ENCODE results near the gene AGAP1. TPM values are rescaled to one million over a fixed set of nuclear protein-coding genes. Genes with fewer than 3 reads are reported as not detected.

Gene AGAP1
- total and polyA plus RNA-seq, 8 donors = 5.0 to 27.6 (median 17.4) TPM

DNA sequence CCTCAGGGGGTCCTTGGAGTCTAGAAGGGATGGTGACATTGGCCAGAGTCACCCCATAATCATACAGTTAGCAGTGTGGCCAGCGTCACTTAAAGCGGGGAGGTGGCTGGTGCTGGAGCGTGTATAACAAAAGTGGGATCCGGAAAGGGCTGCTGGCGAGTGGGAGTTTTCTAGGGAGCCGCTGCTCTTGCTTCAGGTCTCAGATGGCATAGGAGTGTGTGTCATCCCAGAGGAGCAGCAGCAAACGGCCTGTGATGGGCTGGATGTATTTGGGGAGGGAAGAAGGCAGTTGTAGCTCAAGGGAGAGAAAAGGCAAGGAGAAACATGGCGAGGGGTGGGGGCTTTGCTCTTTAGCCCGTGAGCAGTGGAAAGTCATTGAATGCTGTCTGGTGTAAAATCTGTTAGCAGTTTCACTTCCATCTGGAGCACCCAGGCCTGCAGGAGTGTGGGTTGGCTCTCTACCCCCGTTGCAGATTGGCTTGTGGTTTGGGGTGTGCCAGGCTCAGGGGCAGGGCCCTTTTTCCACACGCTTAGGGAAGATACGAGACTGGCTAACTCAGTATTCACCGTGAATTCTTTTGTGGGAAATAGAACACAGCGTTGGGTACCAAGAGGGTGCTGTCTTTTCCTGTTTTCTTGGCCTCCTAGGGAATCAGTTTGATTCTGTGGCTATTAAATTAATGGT, 120.5 kb downstream of the AGAP1 start:
- Histone ChIP-seq H3K36me3 (no peaks in the 10 kb centered on the region), H3K27me3 (no peaks in the 10 kb centered on the region), H3K4me3 (no peak overlapping the region), H3K4me1 (peaks cover 0 to 3% (median 0%) of the 10 kb centered on the region in 3 donors), H3K9me3 (no peaks in the 10 kb centered on the region), H3K27ac (no peak overlapping the region)
- 92 to 95% methylated on average over 14 of the region's 14 CpGs for WGBS, 2 donors
- ATAC-seq (peak in 3 of 4 donors; percentile 25 to 38 (median 28)), DNase-seq (no peak), FAIRE-seq (no peak)
- intact Hi-C loops (cut with DNase I) = no loop called here
- TF ChIP-seq, protein P1, sequence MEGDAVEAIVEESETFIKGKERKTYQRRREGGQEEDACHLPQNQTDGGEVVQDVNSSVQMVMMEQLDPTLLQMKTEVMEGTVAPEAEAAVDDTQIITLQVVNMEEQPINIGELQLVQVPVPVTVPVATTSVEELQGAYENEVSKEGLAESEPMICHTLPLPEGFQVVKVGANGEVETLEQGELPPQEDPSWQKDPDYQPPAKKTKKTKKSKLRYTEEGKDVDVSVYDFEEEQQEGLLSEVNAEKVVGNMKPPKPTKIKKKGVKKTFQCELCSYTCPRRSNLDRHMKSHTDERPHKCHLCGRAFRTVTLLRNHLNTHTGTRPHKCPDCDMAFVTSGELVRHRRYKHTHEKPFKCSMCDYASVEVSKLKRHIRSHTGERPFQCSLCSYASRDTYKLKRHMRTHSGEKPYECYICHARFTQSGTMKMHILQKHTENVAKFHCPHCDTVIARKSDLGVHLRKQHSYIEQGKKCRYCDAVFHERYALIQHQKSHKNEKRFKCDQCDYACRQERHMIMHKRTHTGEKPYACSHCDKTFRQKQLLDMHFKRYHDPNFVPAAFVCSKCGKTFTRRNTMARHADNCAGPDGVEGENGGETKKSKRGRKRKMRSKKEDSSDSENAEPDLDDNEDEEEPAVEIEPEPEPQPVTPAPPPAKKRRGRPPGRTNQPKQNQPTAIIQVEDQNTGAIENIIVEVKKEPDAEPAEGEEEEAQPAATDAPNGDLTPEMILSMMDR (IDR thresholded peaks at IDR 0.05) = no peak

DNA sequence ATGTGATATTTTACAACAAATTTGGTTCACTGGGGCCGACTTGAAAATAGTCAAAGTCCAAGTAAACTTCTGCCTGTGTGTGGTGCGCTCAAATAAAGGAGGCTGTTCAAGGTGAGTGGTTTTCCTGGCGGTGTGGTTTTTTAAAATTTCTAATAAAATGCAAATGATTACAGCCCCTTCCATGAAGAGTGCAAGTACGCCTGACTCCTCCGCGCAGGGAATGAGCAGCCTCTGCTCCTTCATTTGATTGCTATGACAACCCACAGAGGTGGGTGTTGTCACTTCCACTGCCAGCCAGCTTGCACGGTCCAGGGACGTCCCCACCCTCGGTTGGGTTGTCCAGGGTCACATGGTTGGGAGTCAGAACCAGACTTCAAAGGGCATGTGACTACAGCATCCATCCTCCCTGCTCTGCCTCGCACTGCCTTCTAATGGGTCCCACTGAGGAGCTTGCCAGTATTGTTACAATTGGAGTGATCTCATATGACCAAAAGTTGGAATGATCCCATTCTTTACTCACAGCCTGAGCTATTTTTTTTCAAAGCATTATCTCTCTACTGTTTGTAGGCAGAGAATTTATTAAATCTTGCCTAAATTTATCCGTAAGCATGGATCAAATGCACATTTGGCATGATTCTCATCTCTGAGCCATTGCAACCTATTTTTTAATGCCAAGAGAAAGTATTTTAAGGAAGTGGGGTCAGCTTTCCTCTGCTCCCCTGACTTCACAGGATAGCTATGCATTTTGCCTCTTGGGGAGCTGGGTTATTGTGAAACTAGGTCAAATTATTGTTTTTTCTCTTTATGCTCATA, 121.3 kb downstream of the AGAP1 start:
- Histone ChIP-seq H3K4me1 (peaks cover 0 to 3% (median 0%) of the 10 kb centered on the region in 3 donors), H3K27ac (no peak overlapping the region), H3K27me3 (no peaks in the 10 kb centered on the region), H3K9me3 (no peaks in the 10 kb centered on the region), H3K4me3 (no peak overlapping the region), H3K36me3 (no peaks in the 10 kb centered on the region)
- FAIRE-seq (no peak), DNase-seq (no peak), ATAC-seq (peak; percentile 13 to 72 (median 60))
- TF ChIP-seq, protein P1 (IDR thresholded peaks at IDR 0.05) = no peak
- whole genome bisulfite sequencing, 2 donors = 69% methylated on average over 11 of the region's 11 CpGs
- intact Hi-C loops (cut with DNase I) = no loop called here

DNA sequence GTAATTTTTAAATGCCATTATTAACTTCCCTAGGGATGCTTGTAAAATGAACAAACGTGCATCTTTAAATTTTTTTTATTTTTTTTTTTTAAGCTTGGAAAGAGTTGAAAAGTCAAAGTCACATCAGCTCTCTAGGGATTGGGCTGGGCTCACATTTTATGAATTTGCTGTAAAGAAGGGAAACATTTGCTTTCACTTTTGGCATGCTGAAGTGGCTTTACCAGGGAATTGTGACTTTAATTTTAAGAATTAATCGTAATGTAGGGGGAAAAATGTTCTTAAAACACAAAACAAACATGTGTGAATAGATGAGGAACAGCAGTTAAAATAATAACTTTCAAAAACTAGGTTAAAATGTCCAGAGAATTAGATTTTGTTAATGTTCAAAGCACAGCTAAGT, 123.0 kb downstream of the AGAP1 start:
- no peak for FAIRE-seq
- no peaks in the 10 kb centered on the region for H3K4me1 ChIP-seq
- WGBS, 2 donors = 79 to 87% methylated on average over 2 of the region's 2 CpGs
- no peak for ATAC-seq
- TF ChIP-seq, protein P1 (IDR thresholded peaks at IDR 0.05) = no peak
- DNase-seq = no peak
- no peak overlapping the region for H3K4me3 ChIP-seq
- H3K36me3 ChIP-seq = no peaks in the 10 kb centered on the region
- H3K9me3 ChIP-seq = no peaks in the 10 kb centered on the region
- H3K27me3 ChIP-seq = no peaks in the 10 kb centered on the region
- H3K27ac ChIP-seq = no peak overlapping the region
- intact Hi-C loops (cut with DNase I) = no loop called here

DNA sequence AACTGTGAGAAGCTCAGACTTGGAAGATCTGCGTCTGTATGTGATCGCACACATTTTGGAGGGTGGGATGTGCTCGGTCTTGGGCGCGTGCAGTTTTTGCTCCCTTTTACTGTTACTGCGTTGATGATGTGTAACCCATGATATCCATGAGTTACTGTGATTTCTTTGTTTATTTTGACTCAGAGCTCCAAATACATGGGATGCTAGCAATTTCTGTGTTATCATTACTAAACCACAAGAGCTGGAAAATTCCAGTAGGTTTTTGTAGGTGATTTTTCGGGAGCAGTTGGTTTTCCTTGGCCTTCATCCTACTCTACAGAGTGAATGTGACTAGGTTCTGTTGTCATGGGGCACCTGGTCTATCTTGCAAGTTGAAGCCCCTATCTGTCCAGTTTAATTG, 124.2 kb downstream of the AGAP1 start:
- intact Hi-C loops (cut with DNase I) = no loop called here
- no peaks in the 10 kb centered on the region for H3K4me1 ChIP-seq
- WGBS, 2 donors = 94 to 99% methylated on average over 7 of the region's 7 CpGs
- ATAC-seq (no peak), FAIRE-seq (no peak), DNase-seq (no peak)
- no peak overlapping the region for H3K4me3 ChIP-seq
- H3K27ac ChIP-seq = no peak overlapping the region
- no peaks in the 10 kb centered on the region for H3K9me3 ChIP-seq
- H3K27me3 ChIP-seq = no peaks in the 10 kb centered on the region
- no peaks in the 10 kb centered on the region for H3K36me3 ChIP-seq
- TF ChIP-seq, protein P1 (IDR thresholded peaks at IDR 0.05) = no peak

DNA sequence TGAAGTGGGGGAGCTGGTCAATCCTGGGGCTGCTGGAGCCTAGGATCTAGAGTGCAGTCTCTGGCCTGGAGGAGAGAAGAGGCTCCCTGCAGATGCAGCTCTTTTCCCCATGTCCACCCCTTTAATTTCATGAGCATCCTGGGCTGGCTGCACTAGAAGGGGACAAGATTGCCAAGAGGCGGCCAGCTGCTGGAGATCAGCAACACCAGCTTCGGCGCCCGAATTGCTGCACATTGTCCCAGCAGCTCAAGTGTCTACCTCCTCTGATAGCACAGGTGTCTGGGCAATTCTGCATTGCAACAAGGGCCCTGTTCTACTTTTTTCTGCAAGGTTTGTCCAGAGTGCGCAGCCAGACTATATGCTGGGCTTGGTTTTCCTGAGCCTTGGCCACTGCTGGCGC, 125.7 kb downstream of the AGAP1 start:
- ATAC-seq = no peak
- WGBS, 2 donors = 95 to 96% methylated on average over 6 of the region's 6 CpGs

More for the DNA sequence above, 125.7 kb downstream of the AGAP1 start:
- Histone ChIP-seq H3K27me3 (no peaks in the 10 kb centered on the region), H3K9me3 (no peaks in the 10 kb centered on the region), H3K27ac (no peak overlapping the region), H3K4me1 (no peaks in the 10 kb centered on the region), H3K4me3 (no peak overlapping the region), H3K36me3 (no peaks in the 10 kb centered on the region)
- TF ChIP-seq, protein P1 (IDR thresholded peaks at IDR 0.05) = no peak
- intact Hi-C loops (cut with DNase I) = no loop called here
- no peak for DNase-seq
- no peak for FAIRE-seq
